ENCODE results near the gene MB21D2.
A peak's percentile ranks its signal among the peaks of the same experiment; 100 is the strongest.

Gene MB21D2

GRCh38 chr3:192827208-192827607 is 90.4 kb downstream of the MB21D2 start:
- no peak overlapping the region for H3K4me3 ChIP-seq (ENCODE audit: low read length, poor library complexity, severe bottlenecking)
- no peaks in the 10 kb centered on the region for H4K20me1 ChIP-seq (ENCODE audit: insufficient read depth, low read length, poor library complexity, severe bottlenecking)
- H3K36me3 ChIP-seq (ENCODE audit: insufficient read depth, low read length), result no peaks in the 10 kb centered on the region
- no peaks in the 10 kb centered on the region for H3K9me3 ChIP-seq (ENCODE audit: insufficient read depth, low read depth, low read length)
- H3F3A ChIP-seq (ENCODE audit: low read depth), result no peaks in the 10 kb centered on the region
- TF ChIP-seq EZH2phosphoT487 (IDR thresholded peaks at IDR 0.05; ENCODE audit: borderline replicate concordance) (no peak), CTCF (conservative IDR thresholded peaks at IDR 0.05; ENCODE audit: low read length) (no peak)
- no peak overlapping the region for H3K9ac ChIP-seq (ENCODE audit: low read depth, low read length, poor library complexity, severe bottlenecking)
- H3K4me1 ChIP-seq (ENCODE audit: insufficient read depth, low read length, poor library complexity, severe bottlenecking), result no peaks in the 10 kb centered on the region
- H2AFZ ChIP-seq (ENCODE audit: low read length), result no peak overlapping the region
- H3K9me2 ChIP-seq (replicated peaks; ENCODE audit: low read depth, low read length), result no peaks in the 10 kb centered on the region
- H3K4me2 ChIP-seq (ENCODE audit: low read depth, low read length, poor library complexity, severe bottlenecking), result no peak overlapping the region
- no peaks in the 10 kb centered on the region for H3K27me3 ChIP-seq (ENCODE audit: insufficient read depth, low read length, poor library complexity, severe bottlenecking)
- no peaks in the 10 kb centered on the region for H3K79me2 ChIP-seq (ENCODE audit: insufficient read depth, low read length)

GRCh38 chr3:192826214-192827006 is 91.2 kb downstream of the MB21D2 start:
- Histone ChIP-seq H3K4me3 (ENCODE audit: low read length, poor library complexity, severe bottlenecking) (no peak overlapping the region), H3K36me3 (ENCODE audit: insufficient read depth, low read length) (no peaks in the 10 kb centered on the region), H3K4me2 (ENCODE audit: low read depth, low read length, poor library complexity, severe bottlenecking) (no peak overlapping the region), H2AFZ (ENCODE audit: low read length) (no peak overlapping the region), H3K79me2 (ENCODE audit: insufficient read depth, low read length) (no peaks in the 10 kb centered on the region), H3F3A (ENCODE audit: low read depth) (no peaks in the 10 kb centered on the region), H3K9me2 (replicated peaks; ENCODE audit: low read depth, low read length) (no peaks in the 10 kb centered on the region), H3K27me3 (ENCODE audit: insufficient read depth, low read length, poor library complexity, severe bottlenecking) (no peaks in the 10 kb centered on the region), H3K4me1 (ENCODE audit: insufficient read depth, low read length, poor library complexity, severe bottlenecking) (no peaks in the 10 kb centered on the region), H4K20me1 (ENCODE audit: insufficient read depth, low read length, poor library complexity, severe bottlenecking) (no peaks in the 10 kb centered on the region), H3K9ac (ENCODE audit: low read depth, low read length, poor library complexity, severe bottlenecking) (no peak overlapping the region), H3K9me3 (ENCODE audit: insufficient read depth, low read depth, low read length) (no peaks in the 10 kb centered on the region)
- TF ChIP-seq EZH2phosphoT487 (IDR thresholded peaks at IDR 0.05; ENCODE audit: borderline replicate concordance), result no peak

- no peaks in the 10 kb centered on the region for H4K20me1 ChIP-seq (ENCODE audit: insufficient read depth, low read length, poor library complexity, severe bottlenecking)
- no peak overlapping the region for H3K4me3 ChIP-seq (ENCODE audit: low read length, poor library complexity, severe bottlenecking)
- H3K9me2 ChIP-seq (replicated peaks; ENCODE audit: low read depth, low read length), result no peaks in the 10 kb centered on the region
- H2AFZ ChIP-seq (ENCODE audit: low read length), result no peak overlapping the region
- no peaks in the 10 kb centered on the region for H3K79me2 ChIP-seq (ENCODE audit: insufficient read depth, low read length)
- no peak overlapping the region for H3K4me2 ChIP-seq (ENCODE audit: low read depth, low read length, poor library complexity, severe bottlenecking)
- no peaks in the 10 kb centered on the region for H3K27me3 ChIP-seq (ENCODE audit: insufficient read depth, low read length, poor library complexity, severe bottlenecking)
- no peaks in the 10 kb centered on the region for H3K36me3 ChIP-seq (ENCODE audit: insufficient read depth, low read length)
- H3F3A ChIP-seq (ENCODE audit: low read depth), result no peaks in the 10 kb centered on the region
- TF ChIP-seq EZH2phosphoT487 (IDR thresholded peaks at IDR 0.05; ENCODE audit: borderline replicate concordance) (no peak), CTCF (conservative IDR thresholded peaks at IDR 0.05; ENCODE audit: low read length) (peak; percentile 13; the same call in 1 of the 2 replicates)
- H3K9ac ChIP-seq (ENCODE audit: low read depth, low read length, poor library complexity, severe bottlenecking), result no peak overlapping the region
- H3K9me3 ChIP-seq (ENCODE audit: insufficient read depth, low read depth, low read length), result no peaks in the 10 kb centered on the region
- H3K4me1 ChIP-seq (ENCODE audit: insufficient read depth, low read length, poor library complexity, severe bottlenecking), result no peaks in the 10 kb centered on the region
Observed at GRCh38 chr3:192825657-192826200, 91.9 kb downstream of the MB21D2 start.

All from Loucy (cell line).